ENCODE measurements around the gene NFKBIA. TPM values are rescaled to one million over a fixed set of nuclear protein-coding genes. Genes with fewer than 3 reads are reported as not detected.

The NFKBIA gene
- total RNA-seq, 4 donors from 2014 or later: 210 to 873 (median 358) TPM

DNA sequence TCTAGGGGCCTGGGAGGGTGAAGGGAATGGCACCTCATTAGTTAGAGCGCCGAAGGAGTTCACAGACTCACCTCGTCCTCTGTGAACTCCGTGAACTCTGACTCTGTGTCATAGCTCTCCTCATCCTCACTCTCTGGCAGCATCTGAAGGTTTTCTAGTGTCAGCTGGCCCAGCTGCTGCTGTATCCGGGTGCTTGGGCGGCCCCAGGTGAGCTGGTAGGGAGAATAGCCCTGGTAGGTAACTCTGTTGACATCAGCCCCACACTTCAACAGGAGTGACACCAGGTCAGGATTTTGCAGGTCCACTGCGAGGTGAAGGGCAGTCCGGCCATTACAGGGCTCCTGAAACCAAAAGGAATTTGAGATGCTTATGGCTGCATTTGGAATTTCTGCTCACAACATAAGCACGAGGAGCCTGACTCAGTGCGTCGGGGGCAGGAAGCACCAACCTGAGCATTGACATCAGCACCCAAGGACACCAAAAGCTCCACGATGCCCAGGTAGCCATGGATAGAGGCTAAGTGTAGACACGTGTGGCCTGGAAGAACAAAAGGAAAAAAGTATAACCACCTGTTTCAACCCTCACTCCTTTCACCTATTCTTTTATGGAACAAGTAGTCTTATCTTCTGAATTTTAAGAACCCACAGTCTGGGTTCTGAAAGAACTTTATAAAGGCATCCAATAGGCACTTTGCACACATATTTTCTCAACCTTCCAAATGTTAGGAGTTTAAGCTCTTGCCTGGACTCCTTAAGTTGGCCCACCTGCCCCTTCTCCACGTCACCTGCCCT lies 2.0 kb downstream of the NFKBIA start:
- H3K9me3 ChIP-seq: no peaks in the 10 kb centered on the region
- peak; percentile 55 to 78 (median 67) for DNase-seq
- H3K27me3 ChIP-seq: no peaks in the 10 kb centered on the region
- peaks cover 5 to 44% (median 8%) of the 10 kb centered on the region in 3 donors for H3K36me3 ChIP-seq
- peaks cover 9 to 57% (median 25%) of the 10 kb centered on the region in 4 donors for H3K4me1 ChIP-seq
- peak; percentile 39 to 61 for TF ChIP-seq POLR2A (IDR thresholded peaks at IDR 0.05)
- TF ChIP-seq, protein P1, sequence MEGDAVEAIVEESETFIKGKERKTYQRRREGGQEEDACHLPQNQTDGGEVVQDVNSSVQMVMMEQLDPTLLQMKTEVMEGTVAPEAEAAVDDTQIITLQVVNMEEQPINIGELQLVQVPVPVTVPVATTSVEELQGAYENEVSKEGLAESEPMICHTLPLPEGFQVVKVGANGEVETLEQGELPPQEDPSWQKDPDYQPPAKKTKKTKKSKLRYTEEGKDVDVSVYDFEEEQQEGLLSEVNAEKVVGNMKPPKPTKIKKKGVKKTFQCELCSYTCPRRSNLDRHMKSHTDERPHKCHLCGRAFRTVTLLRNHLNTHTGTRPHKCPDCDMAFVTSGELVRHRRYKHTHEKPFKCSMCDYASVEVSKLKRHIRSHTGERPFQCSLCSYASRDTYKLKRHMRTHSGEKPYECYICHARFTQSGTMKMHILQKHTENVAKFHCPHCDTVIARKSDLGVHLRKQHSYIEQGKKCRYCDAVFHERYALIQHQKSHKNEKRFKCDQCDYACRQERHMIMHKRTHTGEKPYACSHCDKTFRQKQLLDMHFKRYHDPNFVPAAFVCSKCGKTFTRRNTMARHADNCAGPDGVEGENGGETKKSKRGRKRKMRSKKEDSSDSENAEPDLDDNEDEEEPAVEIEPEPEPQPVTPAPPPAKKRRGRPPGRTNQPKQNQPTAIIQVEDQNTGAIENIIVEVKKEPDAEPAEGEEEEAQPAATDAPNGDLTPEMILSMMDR (IDR thresholded peaks at IDR 0.05): no peak
- H3K27ac ChIP-seq: peak overlapping the region; percentile 100
- H3K4me3 ChIP-seq: peak overlapping the region; percentile 94 to 100 (median 98)

DNA sequence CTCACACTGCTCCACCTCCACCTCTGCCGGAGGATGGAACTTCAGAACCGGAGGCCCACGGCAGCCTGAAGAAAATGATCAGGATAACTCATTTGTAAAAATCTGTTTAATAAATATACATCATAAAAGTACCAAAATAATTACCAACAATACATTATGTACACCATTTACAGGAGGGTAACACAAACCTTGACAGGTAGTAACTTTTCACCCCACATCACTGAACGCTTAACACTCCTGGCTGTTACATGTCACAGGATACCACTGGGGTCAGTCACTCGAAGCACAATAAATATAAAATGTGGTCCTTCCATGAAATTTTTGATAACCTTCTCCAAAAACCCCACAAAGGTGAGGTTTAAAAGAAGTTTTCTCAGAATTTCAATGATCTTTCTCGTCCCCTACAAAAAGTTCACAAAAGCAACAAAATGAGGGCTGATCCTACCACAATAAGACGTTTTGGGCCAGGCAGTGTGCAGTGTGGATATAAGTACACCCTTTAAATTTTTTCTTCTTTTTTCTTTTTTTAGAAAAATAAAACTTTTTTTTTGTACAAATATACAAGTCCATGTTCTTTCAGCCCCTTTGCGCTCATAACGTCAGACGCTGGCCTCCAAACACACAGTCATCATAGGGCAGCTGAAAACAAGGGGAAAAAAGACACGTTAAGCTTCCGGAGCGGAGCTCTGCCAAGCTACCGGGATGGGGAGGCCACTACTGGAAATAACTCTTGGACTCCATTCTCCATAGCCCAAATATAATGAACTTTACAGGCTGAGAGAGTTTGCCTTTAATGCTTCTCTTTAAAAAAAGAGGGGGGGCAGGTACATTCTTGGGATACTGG lies 2.9 kb downstream of the NFKBIA start:
- Histone ChIP-seq H3K36me3 (peaks cover 5 to 44% (median 8%) of the 10 kb centered on the region in 3 donors), H3K9me3 (no peaks in the 10 kb centered on the region), H3K27ac (peak overlapping the region; percentile 100), H3K4me1 (peaks cover 9 to 64% (median 27%) of the 10 kb centered on the region in 4 donors), H3K27me3 (no peaks in the 10 kb centered on the region), H3K4me3 (peak overlapping the region; percentile 94 to 100 (median 98))
- no peak for DNase-seq
- TF ChIP-seq POLR2A (IDR thresholded peaks at IDR 0.05): no peak
- TF ChIP-seq, protein P1 (IDR thresholded peaks at IDR 0.05): no peak

DNA sequence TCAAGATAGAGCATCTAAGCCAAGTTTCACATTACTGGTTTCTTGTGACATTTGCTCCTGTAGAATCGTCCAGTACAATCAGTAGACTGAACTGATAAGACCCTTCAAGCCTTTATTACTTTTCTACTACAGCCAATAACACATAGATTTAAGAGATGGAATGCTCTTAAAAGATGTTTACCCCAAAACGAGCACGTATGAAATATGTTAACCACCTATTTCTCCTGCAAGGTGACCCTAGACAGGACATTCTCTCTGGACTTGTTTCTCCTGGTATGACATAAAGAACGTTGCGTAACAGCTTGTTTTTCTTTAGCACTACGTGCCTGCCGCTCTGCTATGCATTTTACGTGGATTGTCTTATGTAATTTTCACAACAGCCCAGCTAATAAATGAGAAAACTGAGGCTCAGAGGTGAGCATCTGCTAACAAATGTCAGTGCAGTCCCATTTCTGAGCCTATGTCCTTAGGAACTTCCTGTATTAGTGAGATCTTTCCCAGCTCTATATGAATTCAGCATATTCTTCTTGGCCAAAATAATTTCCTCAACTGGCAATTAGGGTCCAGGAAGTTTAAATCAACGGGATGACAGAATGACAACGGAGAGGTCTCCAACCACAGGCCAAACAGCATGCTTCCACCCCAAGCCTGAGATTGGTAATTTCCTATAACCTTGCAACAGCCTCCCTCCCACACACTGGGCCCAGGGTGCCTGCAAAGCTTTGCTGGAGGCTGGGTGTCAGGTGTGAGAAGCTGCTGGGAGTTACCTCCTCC lies 3.7 kb downstream of the NFKBIA start:
- no peaks in the 10 kb centered on the region for H3K27me3 ChIP-seq
- peaks cover 8 to 57% (median 24%) of the 10 kb centered on the region in 4 donors for H3K4me1 ChIP-seq
- H3K4me3 ChIP-seq: peak overlapping the region; percentile 94 to 100 (median 98)
- DNase-seq: no peak
- peak overlapping the region; percentile 89 to 100 (median 100) for H3K27ac ChIP-seq
- H3K36me3 ChIP-seq: peaks cover 5 to 44% (median 8%) of the 10 kb centered on the region in 3 donors
- TF ChIP-seq POLR2A (IDR thresholded peaks at IDR 0.05): peak in 1 of 2 donors; percentile 13
- TF ChIP-seq, protein P1 (IDR thresholded peaks at IDR 0.05): no peak
- H3K9me3 ChIP-seq: no peaks in the 10 kb centered on the region

DNA sequence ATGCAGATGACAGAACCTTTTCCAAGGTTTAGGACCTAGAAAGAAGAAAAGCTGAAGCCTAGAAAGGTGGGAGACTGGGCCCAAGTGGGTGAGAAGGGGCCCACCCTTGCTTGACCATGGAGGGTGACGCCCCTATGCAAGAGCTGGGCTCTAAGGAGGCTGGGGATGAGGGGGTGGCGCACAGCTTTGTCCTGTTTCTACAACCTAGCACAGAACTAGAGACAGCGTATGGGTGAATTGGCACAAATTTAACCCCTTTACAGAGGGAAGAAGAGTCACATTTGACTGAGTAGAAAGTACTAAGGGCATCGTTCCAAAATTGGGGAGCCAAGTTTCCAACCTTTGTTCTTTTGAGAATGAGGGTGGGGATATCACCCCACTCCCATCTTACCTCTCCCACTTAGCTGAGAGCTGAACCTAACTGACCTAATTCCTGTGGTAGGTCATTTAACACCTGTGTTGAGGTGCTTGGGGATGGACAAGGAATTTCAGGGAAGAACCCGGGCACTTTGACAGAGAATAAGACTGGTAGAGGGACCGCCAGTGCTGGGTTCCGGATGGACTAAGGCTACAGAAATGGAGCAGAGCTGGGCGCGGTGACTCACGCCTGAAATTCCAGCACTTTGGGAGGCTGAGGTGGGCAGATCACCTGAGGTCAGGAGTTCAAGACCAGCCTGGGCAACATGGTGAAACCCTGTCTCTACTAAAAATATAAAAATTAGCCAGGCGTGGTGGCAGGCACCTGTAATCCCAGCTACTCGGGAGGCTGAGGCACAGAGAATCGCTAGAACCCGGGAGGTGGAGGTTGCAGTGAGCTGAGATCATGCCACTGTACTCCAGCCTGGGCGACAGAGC lies 5.2 kb downstream of the NFKBIA start:
- no peak for TF ChIP-seq POLR2A (IDR thresholded peaks at IDR 0.05)
- TF ChIP-seq, protein P1 (IDR thresholded peaks at IDR 0.05): no peak
- H3K36me3 ChIP-seq: peaks cover 5 to 44% (median 8%) of the 10 kb centered on the region in 3 donors
- peak overlapping the region; percentile 57 to 100 (median 76) for H3K27ac ChIP-seq
- no peaks in the 10 kb centered on the region for H3K9me3 ChIP-seq
- no peaks in the 10 kb centered on the region for H3K27me3 ChIP-seq
- no peak for DNase-seq
- H3K4me3 ChIP-seq: no peak overlapping the region
- H3K4me1 ChIP-seq: peaks cover 6 to 50% (median 21%) of the 10 kb centered on the region in 4 donors

All from Peyer's patch (tissue), 4 donors.